NCI-H187 treated with DMSO at 0.1 percent for 48 hours (cell line): ENCODE measurements around the gene EEFSEC.

Experiments
- DNase-seq: peaks from one replicate; lab custom pipeline; 2025; lab: John Stamatoyannopoulos, UW

EEFSEC gene

GRCh38 chr3:128395046-128395445 is 241.8 kb downstream of the EEFSEC start:
- no peak for DNase-seq

GRCh38 chr3:128395500-128396162 is 242.3 kb downstream of the EEFSEC start:
- no peak for DNase-seq

GRCh38 chr3:128397484-128397883 is 244.2 kb downstream of the EEFSEC start:
- DNase-seq: no peak

- DNase-seq: no peak
These were observed 245.3 kb downstream of the EEFSEC start for GRCh38 chr3:128398586-128398985.

- no peak for DNase-seq
These were observed 246.1 kb downstream of the EEFSEC start for GRCh38 chr3:128399221-128399915.

- DNase-seq: no peak
These were observed 247.4 kb downstream of the EEFSEC start for GRCh38 chr3:128400671-128401070.

- DNase-seq: no peak
These were observed 249.0 kb downstream of the EEFSEC start for GRCh38 chr3:128402319-128402718.

GRCh38 chr3:128402998-128403397 is 249.7 kb downstream of the EEFSEC start:
- no peak for DNase-seq

GRCh38 chr3:128404276-128405068 is 251.2 kb downstream of the EEFSEC start:
- no peak for DNase-seq

- DNase-seq: no peak
These were observed 252.4 kb downstream of the EEFSEC start for GRCh38 chr3:128405554-128406277.

GRCh38 chr3:128407247-128407646 is 254.0 kb downstream of the EEFSEC start:
- DNase-seq: no peak

- DNase-seq: no peak
These were observed 254.9 kb downstream of the EEFSEC start for GRCh38 chr3:128408012-128408692.

- DNase-seq: no peak
These were observed 255.7 kb downstream of the EEFSEC start for GRCh38 chr3:128408693-128409623.

- no peak for DNase-seq
These were observed 256.6 kb downstream of the EEFSEC start for GRCh38 chr3:128409624-128410581.

- DNase-seq: no peak
These were observed 257.6 kb downstream of the EEFSEC start for GRCh38 chr3:128410669-128411573.

- no peak for DNase-seq
These were observed 258.3 kb downstream of the EEFSEC start for GRCh38 chr3:128411574-128412064.

- DNase-seq: no peak
These were observed 259.1 kb downstream of the EEFSEC start for GRCh38 chr3:128412180-128413002.
